ENCODE measurements around the gene NEK3.
"Not testable (repeated sequence)": the region's sequence is repeated elsewhere in the genome, so short reads cannot be mapped to it uniquely, and the experiment has no call there.

Gene NEK3

GRCh38 chr13:52109116-52109670, 50.2 kb downstream of the NEK3 start:
- DNase-seq = no peak

DNA sequence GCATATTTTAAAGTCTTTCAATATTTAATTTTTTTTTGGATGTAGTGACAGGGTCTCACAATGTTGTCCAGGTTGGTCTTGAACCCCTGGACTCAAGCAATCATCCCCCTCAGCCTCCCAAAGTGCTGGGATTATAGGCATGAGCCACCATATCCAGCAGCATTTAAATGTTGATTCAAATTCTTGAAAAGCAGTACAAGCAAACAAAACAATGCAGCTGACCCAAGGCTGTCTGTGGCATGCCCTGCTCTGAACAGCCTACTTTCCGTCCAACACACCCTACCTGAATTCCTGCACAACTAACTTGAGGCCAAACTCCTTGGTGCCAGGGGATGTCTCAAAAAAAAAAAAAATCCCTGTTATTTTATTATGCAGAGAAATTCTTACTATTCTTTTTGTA, 53.6 kb downstream of the NEK3 start:
- DNase-seq = no peak

DNA sequence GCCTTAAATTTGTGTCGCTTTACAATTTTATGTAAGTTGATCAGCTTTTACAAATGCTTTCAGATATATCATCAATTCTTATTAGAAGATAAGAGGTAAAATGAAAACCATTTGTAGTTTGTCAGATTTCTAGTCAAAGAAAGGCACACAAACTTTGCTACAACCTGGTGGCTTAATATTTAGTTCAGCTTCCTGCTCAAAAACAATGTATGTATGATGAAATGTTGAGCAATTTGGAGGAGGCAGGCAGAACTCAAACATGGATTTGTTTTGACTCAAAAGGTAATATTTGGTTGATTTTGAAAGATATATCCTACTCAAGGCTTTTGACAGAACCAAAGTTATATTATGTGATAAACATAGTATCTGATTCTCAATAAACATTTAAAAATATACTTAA, 54.8 kb downstream of the NEK3 start:
- DNase-seq = no peak

- no peak for DNase-seq
Observed at GRCh38 chr13:52103386-52103785, 56.0 kb downstream of the NEK3 start.

DNA sequence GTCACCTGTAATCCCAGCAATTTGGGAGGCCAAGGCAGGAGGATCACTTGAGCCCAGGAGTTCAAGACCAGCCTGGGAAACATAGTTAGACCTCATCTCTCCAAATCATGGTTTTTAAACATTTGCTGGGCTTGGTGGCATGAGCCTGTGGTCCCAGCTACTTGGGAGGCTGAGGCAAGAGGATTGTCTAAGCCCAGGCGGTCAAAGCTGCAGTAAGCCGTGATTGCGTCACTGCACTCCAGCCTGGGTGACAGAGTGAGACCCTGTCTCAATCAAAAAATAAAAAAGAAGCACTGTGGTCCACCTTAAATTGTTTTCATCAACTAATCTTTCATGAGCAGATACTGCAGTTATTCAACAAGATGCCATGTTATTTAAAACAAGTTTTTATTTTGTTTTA, 57.0 kb downstream of the NEK3 start:
- not testable (repeated sequence) for DNase-seq

- no peak for DNase-seq
Observed at GRCh38 chr13:52097197-52097596, 62.2 kb downstream of the NEK3 start.

- DNase-seq = no peak
Observed at GRCh38 chr13:52096748-52097147, 62.6 kb downstream of the NEK3 start.

DNA sequence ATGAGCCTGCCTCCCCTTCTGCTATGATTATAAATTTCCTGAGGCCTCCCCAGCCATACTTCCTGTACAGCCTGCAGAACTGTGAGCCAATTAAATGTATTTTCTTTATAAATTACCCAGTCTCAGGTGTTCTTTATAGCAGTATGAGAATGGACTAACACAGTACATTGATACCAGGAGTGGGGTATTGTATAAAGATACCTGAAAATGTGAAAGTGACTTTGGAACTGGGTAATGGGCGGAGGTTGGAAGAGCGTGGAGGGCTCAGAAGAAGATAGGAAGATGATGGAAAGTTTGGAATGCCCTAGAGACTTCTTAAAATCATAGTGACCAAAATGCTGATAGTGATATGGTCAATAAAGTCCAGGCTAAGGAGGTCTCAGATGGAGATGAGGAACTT, 63.3 kb downstream of the NEK3 start:
- DNase-seq = no peak

- no peak for DNase-seq
Observed at GRCh38 chr13:52092087-52092486, 67.3 kb downstream of the NEK3 start.

GRCh38 chr13:52091473-52091872, 67.9 kb downstream of the NEK3 start:
- DNase-seq = no peak

DNA sequence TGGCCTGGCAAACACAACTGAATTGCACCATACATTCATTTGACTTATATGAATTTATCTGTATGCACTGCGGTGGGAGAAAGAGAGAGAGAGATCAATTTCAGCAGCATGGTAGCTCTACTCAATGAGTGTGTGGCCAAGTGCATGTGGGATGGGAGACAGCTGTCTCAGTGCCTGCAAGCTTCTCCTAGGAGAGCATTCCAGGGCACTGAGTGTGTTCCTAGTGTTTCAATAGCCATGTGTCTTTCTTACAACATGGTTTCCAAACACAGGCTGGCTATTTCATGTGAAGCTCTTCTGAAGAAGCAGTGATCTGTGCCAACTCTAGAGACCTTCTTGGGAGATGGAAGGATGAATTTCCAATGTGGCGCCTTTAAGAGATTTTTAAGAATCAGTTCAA, 74.0 kb downstream of the NEK3 start:
- DNase-seq = no peak

DNA sequence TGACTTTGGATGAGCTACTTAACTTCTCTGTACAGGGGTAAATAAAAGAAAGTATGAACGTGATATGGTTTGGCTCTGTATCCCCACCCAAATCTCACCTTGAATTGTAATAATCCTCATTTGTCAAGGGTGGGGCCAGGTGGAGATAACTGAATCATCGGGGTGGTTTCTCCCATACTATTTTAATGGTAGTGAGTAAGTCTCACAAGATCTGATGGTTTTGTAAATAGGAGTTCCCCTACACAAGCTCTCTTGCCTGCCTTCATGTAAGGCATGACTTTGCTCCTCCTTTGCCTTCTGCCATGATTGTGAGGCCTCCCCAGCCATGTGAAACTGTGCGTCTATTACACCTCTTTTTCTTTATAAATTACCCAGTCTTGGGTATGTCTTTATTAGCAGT, 74.4 kb downstream of the NEK3 start:
- DNase-seq = not testable (repeated sequence)
